Ishikawa (cell line): ENCODE data around the gene STIM1.
A peak's percentile ranks its signal among the peaks of the same experiment; 100 is the strongest.

Experiments used
- CEBPB ChIP-seq: IDR thresholded peaks from 2 replicates; pipeline ENCODE4 v1.6.1; 2012
- CREB1 ChIP-seq: IDR thresholded peaks from 2 replicates; pipeline ENCODE4 v1.6.1; 2012; ENCODE audit warnings: low read depth
- EGR1 ChIP-seq: IDR thresholded peaks from 2 replicates; pipeline ENCODE4 v1.6.1; 2012
- EP300 ChIP-seq: IDR thresholded peaks from 2 replicates; pipeline ENCODE4 v1.6.1; 2012; ENCODE audit warnings: borderline replicate concordance
- FOXM1 ChIP-seq: IDR thresholded peaks from 2 replicates; pipeline ENCODE4 v1.6.1; 2012; ENCODE audit warnings: low read depth, borderline replicate concordance
- NFIC ChIP-seq: IDR thresholded peaks from 2 replicates; pipeline ENCODE4 v1.6.1; 2012
- RAD21 ChIP-seq: IDR thresholded peaks from 2 replicates; pipeline ENCODE4 v1.6.1; 2012; ENCODE audit warnings: low read depth
- REST ChIP-seq: IDR thresholded peaks from 2 replicates; pipeline ENCODE4 v1.6.1; 2012; ENCODE audit warnings: low read depth, mild to moderate bottlenecking
- TAF1 ChIP-seq: IDR thresholded peaks from 2 replicates; pipeline ENCODE4 v1.6.1; 2012; ENCODE audit warnings: low read depth, mild to moderate bottlenecking
- TCF12 ChIP-seq: IDR thresholded peaks from 2 replicates; pipeline ENCODE4 v1.6.1; 2012; ENCODE audit warnings: low read depth
- TEAD4 ChIP-seq: IDR thresholded peaks from 2 replicates; pipeline ENCODE4 v1.6.1; 2012
- YY1 ChIP-seq: IDR thresholded peaks from 2 replicates; pipeline ENCODE4 v1.6.1; 2012; ENCODE audit warnings: low read depth
- ZBTB7A ChIP-seq: IDR thresholded peaks from 2 replicates; pipeline ENCODE4 v1.6.1; 2012; ENCODE audit warnings: low read depth
- TF ChIP-seq, protein P1 (sequence below): IDR thresholded peaks from 2 replicates; pipeline ENCODE4 v1.6.1; 2012
- TF ChIP-seq, protein P2 (sequence below): IDR thresholded peaks from 2 replicates; pipeline ENCODE4 v1.6.1; 2012

STIM1 gene

DNA sequence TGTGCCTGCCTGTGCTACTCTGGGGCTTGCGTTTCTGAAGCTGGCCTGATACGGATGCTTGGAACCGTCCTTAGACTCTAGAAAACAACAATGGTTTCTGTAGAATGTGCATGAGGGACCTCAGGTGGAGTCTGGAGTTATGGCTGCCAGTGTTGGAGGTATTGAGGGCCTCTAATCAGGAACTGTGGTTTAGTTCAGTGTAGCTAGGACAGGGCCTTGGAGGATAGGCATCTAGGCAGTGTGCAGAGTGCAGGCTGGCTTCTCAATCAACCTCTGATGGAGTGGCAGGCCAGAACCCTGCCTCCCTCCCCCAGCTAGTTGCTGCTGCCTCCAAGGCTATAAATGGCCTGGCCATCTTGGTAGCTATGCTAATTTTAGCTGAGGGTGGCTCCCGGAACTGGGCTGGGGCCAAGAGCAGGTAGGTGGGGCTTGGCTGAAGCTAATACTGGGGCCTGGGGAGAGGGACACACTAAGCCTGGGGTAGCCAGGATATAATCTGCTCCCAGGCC, 4.0 kb downstream of the STIM1 start:
- TF ChIP-seq TAF1 (no peak), RAD21 (no peak), ZBTB7A (no peak), EP300 (no peak), TCF12 (no peak), EGR1 (no peak), FOXM1 (no peak), REST (no peak), CEBPB (no peak), YY1 (no peak), CREB1 (no peak), NFIC (no peak), TEAD4 (no peak)
- TF ChIP-seq, protein P1, sequence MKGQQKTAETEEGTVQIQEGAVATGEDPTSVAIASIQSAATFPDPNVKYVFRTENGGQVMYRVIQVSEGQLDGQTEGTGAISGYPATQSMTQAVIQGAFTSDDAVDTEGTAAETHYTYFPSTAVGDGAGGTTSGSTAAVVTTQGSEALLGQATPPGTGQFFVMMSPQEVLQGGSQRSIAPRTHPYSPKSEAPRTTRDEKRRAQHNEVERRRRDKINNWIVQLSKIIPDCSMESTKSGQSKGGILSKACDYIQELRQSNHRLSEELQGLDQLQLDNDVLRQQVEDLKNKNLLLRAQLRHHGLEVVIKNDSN, result no peak
- TF ChIP-seq, protein P2, sequence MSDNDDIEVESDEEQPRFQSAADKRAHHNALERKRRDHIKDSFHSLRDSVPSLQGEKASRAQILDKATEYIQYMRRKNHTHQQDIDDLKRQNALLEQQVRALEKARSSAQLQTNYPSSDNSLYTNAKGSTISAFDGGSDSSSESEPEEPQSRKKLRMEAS, result no peak

- no peak for TF ChIP-seq TCF12
- TF ChIP-seq REST, result no peak
- no peak for TF ChIP-seq FOXM1
Measured at GRCh38 chr11:3860375-3860774, 4.9 kb downstream of the STIM1 start.

- no peak for TF ChIP-seq CEBPB
- TF ChIP-seq ZBTB7A, result no peak
- TF ChIP-seq TAF1, result no peak
- TF ChIP-seq CREB1, result no peak
- TF ChIP-seq REST, result no peak
- TF ChIP-seq YY1, result no peak
- TF ChIP-seq NFIC, result no peak
- TF ChIP-seq, protein P1, result no peak
- no peak for TF ChIP-seq RAD21
- no peak for TF ChIP-seq EGR1
Measured at GRCh38 chr11:3861683-3862082, 6.2 kb downstream of the STIM1 start.

GRCh38 chr11:3865388-3866193, 10.1 kb downstream of the STIM1 start:
- TF ChIP-seq NFIC (0 out of 2 replicates have a peak, but pooled peaks have one; percentile 18), RAD21 (no peak), CREB1 (no peak), TEAD4 (0 out of 2 replicates have a peak, but pooled peaks have one; percentile 20)

DNA sequence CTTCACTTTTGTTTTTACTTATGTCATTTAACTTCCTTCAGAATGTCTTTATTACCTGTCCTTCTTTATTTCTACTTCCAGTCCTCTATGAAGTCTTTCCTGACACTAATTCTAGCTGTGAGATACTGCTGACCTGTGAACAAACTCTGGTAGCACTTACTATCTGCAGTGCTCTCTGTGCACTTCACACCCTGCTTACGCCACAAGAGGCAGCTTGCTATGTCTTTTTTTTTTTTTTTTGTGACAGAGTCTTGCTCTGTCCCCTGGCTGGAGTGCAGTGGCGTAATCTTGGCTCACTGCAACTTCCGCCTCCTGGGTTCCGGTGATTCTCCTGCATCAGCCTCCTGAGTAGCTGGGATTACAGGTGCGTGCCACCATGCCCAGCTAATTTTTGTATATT, 10.7 kb downstream of the STIM1 start:
- TF ChIP-seq NFIC (no peak), YY1 (no peak), TCF12 (no peak), REST (no peak), TAF1 (no peak), TEAD4 (no peak), CREB1 (no peak), CEBPB (no peak), FOXM1 (no peak), RAD21 (no peak), ZBTB7A (no peak)
- TF ChIP-seq, protein P2, result no peak
- TF ChIP-seq, protein P1, result no peak
